CD4-positive, alpha-beta T cell (primary cell): ENCODE data around the gene PTH1R. TPM values are rescaled to one million over a fixed set of nuclear protein-coding genes. Genes with fewer than 3 reads are reported as not detected.

Experiments
- ATAC-seq: fragments of 200-7000 bp; cut with Tn5 transposase; one replicate; pipeline ENCODE4 v1.10.0; 2022; ENCODE audit warnings: mild to moderate bottlenecking; ENCODE audit not compliant: poor library complexity
- CTCF ChIA-PET: fragments of 350-600 bp; sonication (Branson Sonifier 250); formaldehyde crosslinking; loops from one replicate; lab custom pipeline; 2021; ENCODE audit warnings: antibody characterized with exemption, inconsistent platforms; lab: Charles Lee
- POLR2A ChIA-PET: fragments of 350-600 bp; sonication (Branson Sonifier 250); formaldehyde crosslinking; loops from one replicate; lab custom pipeline; 2021; ENCODE audit warnings: antibody characterized with exemption, inconsistent platforms; lab: Charles Lee
- DNase-seq, 14 experiments: peaks; one replicate each; pipeline ENCODE4 v3.0.0-alpha.2; 2013 to 2020; ENCODE audit warnings: mixed read lengths in 2 of 14
- H3K27ac ChIP-seq, 2 donors: one replicate each; pipeline versions ENCODE4 v1.5.1 to v1.7.0; 2013; ENCODE audit warnings: low read length in 2 of 2, low read depth in 1 of 2, mild to moderate bottlenecking in 1 of 2
- H3K27me3 ChIP-seq, 2 experiments: 1 replicate in 1 of 2; 2 replicates in 1 of 2; pipeline versions ENCODE4 v1.6.1 to v1.7.0; 2013; ENCODE audit warnings: low read length in 2 of 2, control low read depth in 1 of 2, mild to moderate bottlenecking in 1 of 2, moderate library complexity in 1 of 2; ENCODE audit not compliant: insufficient read depth in 2 of 2, control insufficient read depth in 1 of 2
- H3K36me3 ChIP-seq: one replicate; pipeline ENCODE4 v1.6.1; 2013; ENCODE audit warnings: low read length, control low read depth; ENCODE audit not compliant: insufficient read depth
- H3K4me1 ChIP-seq: one replicate; pipeline ENCODE4 v1.6.1; 2013; ENCODE audit warnings: low read length, control low read depth; ENCODE audit not compliant: insufficient read depth
- H3K4me3 ChIP-seq: one replicate; pipeline ENCODE4 v1.5.1; 2013; ENCODE audit warnings: mild to moderate bottlenecking, low read length, moderate library complexity
- H3K9me3 ChIP-seq, 2 experiments: 1 replicate in 1 of 2; 2 replicates in 1 of 2; pipeline versions ENCODE4 v1.6.1 to v1.7.0; 2013; ENCODE audit warnings: low read length in 2 of 2, mild to moderate bottlenecking in 2 of 2, control low read depth in 1 of 2, moderate library complexity in 1 of 2; ENCODE audit not compliant: control insufficient read depth in 1 of 2, insufficient read depth in 1 of 2
- H3K27ac Mint-ChIP-seq: one replicate; pipeline ENCODE4 v1.8.0; 2020; ENCODE audit warnings: mixed read lengths
- H3K27me3 Mint-ChIP-seq: one replicate; pipeline ENCODE4 v1.8.0; 2021; ENCODE audit warnings: mixed read lengths
- H3K36me3 Mint-ChIP-seq: one replicate; pipeline ENCODE4 v1.8.0; 2021; ENCODE audit warnings: low read depth, mixed read lengths
- H3K4me1 Mint-ChIP-seq: one replicate; pipeline ENCODE4 v1.8.0; 2021; ENCODE audit warnings: low read depth, mixed read lengths
- H3K4me3 Mint-ChIP-seq: one replicate; pipeline ENCODE4 v1.8.0; 2020; ENCODE audit warnings: mild to moderate bottlenecking, mixed read lengths
- H3K9me3 Mint-ChIP-seq: one replicate; pipeline ENCODE4 v1.8.0; 2020; ENCODE audit warnings: mixed read lengths
- intact Hi-C, 2 experiments: fragments of 100-400 bp; cut with DNase I in 1 of 2; cut with micrococcal nuclease in 1 of 2; formaldehyde crosslinking; loops; one replicate each; pipeline versions ENCODE4 v1.15.1 to v1.9.0; 2023 to 2025; cut with DNase I, micrococcal nuclease
- total RNA-seq, 174 experiments: library from RNA in 2 of 174; stranded (reverse) in 2 of 174; gene quantifications; one replicate each; pipeline ENCODE4 v1.2.3 and lab custom pipeline; 2021 to 2026
- TF ChIP-seq, protein P1 (sequence below): fragments of 200-600 bp; IDR thresholded peaks from one replicate; pipeline ENCODE4 v1.8.0; 2022; ENCODE audit warnings: antibody characterized with exemption, mild to moderate bottlenecking

Gene PTH1R
- total RNA-seq, 2 experiments from 2014 or later, result not detected

DNA sequence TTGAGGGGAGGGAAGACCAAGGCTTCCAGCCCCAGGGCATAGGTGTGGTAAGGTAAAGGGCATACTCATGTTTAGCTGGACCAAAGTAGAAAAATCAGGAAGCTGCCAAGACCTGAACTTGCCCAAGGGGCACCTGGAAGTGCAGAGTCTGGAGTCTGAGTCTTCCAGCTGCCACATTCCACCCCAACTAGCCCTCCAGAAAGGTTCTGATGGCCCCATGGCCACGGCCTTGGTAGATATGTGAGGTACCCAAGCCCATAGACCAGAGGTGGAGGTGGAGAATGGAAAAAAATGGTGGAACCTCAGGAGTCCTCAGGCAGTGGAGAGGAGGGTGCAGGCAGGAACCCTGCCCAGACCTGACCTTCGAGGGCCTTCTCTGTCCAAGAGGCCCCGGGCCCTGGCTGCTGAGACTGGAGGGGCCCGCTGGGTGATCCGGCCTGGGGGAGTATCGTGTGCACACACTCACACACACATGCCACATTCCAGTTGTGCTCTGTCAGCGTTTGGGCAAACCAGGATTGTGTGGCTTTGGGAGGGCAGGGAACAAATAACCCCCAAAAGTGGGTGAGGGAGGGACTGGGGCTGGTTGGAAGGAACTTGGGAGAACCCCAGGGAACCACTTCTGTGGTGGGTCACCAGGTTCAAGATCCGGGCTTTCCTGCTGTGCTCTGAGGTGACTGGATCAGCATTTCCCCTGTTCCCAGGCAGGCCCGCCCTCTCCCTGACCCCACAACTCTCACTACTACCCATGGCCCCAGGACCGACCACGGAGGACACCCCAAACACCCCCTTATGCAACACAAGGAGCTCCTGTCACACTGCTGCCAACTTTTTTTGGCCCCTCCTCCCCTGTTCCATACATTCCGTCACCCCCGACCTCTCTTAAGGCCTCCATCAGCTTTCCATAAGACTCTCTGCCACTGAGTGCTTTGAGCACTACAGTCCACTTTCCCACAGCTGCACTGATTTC, 25.9 kb upstream of the PTH1R start:
- no peak overlapping the region for H3K4me3 Mint-ChIP-seq
- Histone ChIP-seq H3K27me3 (no peaks in the 10 kb centered on the region), H3K4me3 (no peak overlapping the region), H3K9me3 (no peaks in the 10 kb centered on the region), H3K27ac (no peak overlapping the region), H3K4me1 (peaks cover 4% of the 10 kb centered on the region), H3K36me3 (no peaks in the 10 kb centered on the region)
- intact Hi-C loops, result loop anchor here in 1 of 2 experiments (5.0 kb wide), 1 partner anchor 46 kb away; no protein-coding TSS in a partner anchor
- TF ChIP-seq, protein P1, sequence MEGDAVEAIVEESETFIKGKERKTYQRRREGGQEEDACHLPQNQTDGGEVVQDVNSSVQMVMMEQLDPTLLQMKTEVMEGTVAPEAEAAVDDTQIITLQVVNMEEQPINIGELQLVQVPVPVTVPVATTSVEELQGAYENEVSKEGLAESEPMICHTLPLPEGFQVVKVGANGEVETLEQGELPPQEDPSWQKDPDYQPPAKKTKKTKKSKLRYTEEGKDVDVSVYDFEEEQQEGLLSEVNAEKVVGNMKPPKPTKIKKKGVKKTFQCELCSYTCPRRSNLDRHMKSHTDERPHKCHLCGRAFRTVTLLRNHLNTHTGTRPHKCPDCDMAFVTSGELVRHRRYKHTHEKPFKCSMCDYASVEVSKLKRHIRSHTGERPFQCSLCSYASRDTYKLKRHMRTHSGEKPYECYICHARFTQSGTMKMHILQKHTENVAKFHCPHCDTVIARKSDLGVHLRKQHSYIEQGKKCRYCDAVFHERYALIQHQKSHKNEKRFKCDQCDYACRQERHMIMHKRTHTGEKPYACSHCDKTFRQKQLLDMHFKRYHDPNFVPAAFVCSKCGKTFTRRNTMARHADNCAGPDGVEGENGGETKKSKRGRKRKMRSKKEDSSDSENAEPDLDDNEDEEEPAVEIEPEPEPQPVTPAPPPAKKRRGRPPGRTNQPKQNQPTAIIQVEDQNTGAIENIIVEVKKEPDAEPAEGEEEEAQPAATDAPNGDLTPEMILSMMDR, result no peak
- H3K4me1 Mint-ChIP-seq, result no peaks in the 10 kb centered on the region
- no peaks in the 10 kb centered on the region for H3K9me3 Mint-ChIP-seq
- no peak for ATAC-seq
- no peak for DNase-seq
- no peaks in the 10 kb centered on the region for H3K36me3 Mint-ChIP-seq
- ChIA-PET POLR2A (no interaction called here), CTCF (no interaction called here)
- H3K27ac Mint-ChIP-seq, result no peak overlapping the region
- no peaks in the 10 kb centered on the region for H3K27me3 Mint-ChIP-seq

DNA sequence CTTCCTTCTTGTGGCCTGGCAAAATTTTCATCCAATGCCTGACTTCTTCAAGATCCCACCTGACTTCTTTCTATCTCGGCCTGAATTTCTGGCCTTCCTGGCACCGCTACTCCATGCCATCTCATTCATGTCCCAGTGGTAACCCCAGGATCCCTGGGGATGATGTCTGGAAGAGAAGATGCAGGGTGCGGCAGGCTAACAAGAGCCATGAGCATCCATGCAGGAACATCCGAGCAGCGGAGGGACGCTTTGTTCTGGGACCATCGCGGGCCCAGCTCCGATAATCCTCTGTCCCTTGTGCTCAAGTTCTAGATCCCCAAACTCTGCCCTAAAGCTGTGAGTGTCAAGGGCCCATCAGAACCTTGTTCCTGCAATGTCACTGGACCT, 25.2 kb upstream of the PTH1R start:
- ATAC-seq, result no peak
- CTCF ChIA-PET, result no interaction called here
- H3K9me3 ChIP-seq, result no peaks in the 10 kb centered on the region
- intact Hi-C loops, result loop anchor here in 1 of 2 experiments (5.0 kb wide), 1 partner anchor 45 kb away; no protein-coding TSS in a partner anchor
- no peak overlapping the region for H3K27ac Mint-ChIP-seq
- no peak overlapping the region for H3K4me3 ChIP-seq
- no peaks in the 10 kb centered on the region for H3K36me3 Mint-ChIP-seq
- no peaks in the 10 kb centered on the region for H3K4me1 ChIP-seq
- no peak overlapping the region for H3K4me3 Mint-ChIP-seq
- no peak overlapping the region for H3K27ac ChIP-seq
- H3K9me3 Mint-ChIP-seq, result no peaks in the 10 kb centered on the region
- H3K27me3 Mint-ChIP-seq, result no peaks in the 10 kb centered on the region
- no peaks in the 10 kb centered on the region for H3K4me1 Mint-ChIP-seq
- no peaks in the 10 kb centered on the region for H3K36me3 ChIP-seq
- no peaks in the 10 kb centered on the region for H3K27me3 ChIP-seq
- POLR2A ChIA-PET, result no interaction called here
- no peak for DNase-seq
- TF ChIP-seq, protein P1, result no peak

DNA sequence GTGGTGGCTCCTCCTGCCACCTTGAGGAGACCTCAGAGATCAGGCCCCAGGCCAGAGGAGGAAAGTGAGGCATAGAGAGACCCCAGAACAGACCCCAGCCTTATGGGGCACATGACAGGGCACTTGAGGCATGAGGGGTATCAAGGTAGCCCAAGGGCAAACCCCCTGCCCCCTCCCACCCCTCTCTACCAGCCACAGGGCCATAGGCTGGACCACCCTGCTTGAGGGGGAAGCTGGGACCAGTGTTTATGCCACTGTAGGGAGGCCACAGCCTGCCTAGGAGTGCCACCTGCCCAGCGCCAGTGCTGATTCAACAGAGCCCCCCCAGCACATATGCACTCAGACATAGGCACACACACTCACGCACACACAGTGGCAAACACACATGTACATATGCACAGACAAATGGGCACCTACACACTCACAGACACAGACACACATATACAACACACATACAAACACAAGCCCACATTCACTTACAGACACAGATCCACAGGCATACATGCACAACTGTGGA, 24.6 kb upstream of the PTH1R start:
- Histone ChIP-seq H3K36me3 (no peaks in the 10 kb centered on the region), H3K4me3 (no peak overlapping the region), H3K9me3 (no peaks in the 10 kb centered on the region), H3K27ac (no peak overlapping the region), H3K27me3 (no peaks in the 10 kb centered on the region), H3K4me1 (no peaks in the 10 kb centered on the region)
- CTCF ChIA-PET, result no interaction called here
- no peaks in the 10 kb centered on the region for H3K27me3 Mint-ChIP-seq
- H3K9me3 Mint-ChIP-seq, result no peaks in the 10 kb centered on the region
- no peaks in the 10 kb centered on the region for H3K4me1 Mint-ChIP-seq
- H3K4me3 Mint-ChIP-seq, result no peak overlapping the region
- H3K27ac Mint-ChIP-seq, result no peak overlapping the region
- intact Hi-C loops, result loop anchor here in 1 of 2 experiments (5.0 kb wide), 1 partner anchor 44 kb away; no protein-coding TSS in a partner anchor
- no peaks in the 10 kb centered on the region for H3K36me3 Mint-ChIP-seq
- DNase-seq, result no peak
- POLR2A ChIA-PET, result no interaction called here
- TF ChIP-seq, protein P1, result no peak
- ATAC-seq, result no peak
